Activated CD8-positive, alpha-beta memory T cell treated with anti-CD3 and anti-CD28 coated beads, Interleukin-2, amount 50 U/mL, for 24 hours (primary cell): ENCODE data around the gene GPA33.

Experiments used
- DNase-seq: peaks from one replicate; pipeline ENCODE4 v3.0.0-alpha.2; 2020; ENCODE audit errors: extremely low read depth

Gene GPA33

GRCh38 chr1:167086768-167087167, 3.4 kb downstream of the GPA33 start:
- no peak for DNase-seq

DNA sequence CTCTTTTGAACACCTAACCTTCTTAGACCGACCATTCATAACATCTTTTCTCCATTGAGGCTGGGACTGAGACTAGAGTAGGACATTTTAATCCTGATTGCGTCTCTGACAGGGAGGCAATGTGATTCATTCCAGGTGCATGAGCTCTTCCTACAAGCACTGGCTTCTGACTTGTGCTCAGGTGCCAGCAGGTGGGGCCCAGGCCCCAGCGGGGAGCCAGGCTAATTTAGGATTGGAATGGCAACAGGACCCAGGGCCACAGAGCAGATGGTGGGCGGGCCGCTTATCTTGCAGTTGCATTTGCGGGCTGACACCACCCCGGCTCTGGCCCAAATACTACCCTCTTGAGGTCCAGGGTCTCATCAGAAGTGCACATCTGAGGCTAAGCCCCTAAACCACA, 4.1 kb downstream of the GPA33 start:
- no peak for DNase-seq

DNA sequence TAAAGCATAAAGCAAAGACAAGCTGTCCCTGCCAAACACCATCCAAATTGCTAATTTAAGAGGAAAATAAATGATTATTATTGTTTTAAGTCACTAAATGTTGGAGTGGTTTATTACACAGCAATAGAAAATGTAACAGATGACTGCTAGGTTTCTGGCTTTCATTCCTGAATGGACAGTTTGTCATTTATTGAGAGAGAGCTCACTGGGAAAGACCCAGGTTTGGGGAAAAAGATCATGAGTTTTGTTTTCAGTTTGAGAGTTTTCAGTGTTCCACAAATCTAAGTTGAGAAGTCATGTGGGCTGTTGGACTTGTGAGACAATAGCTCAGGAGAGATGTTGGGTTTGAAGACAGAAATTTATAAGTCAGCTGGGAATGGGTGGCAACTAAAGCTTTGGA, 5.4 kb downstream of the GPA33 start:
- DNase-seq, result no peak

DNA sequence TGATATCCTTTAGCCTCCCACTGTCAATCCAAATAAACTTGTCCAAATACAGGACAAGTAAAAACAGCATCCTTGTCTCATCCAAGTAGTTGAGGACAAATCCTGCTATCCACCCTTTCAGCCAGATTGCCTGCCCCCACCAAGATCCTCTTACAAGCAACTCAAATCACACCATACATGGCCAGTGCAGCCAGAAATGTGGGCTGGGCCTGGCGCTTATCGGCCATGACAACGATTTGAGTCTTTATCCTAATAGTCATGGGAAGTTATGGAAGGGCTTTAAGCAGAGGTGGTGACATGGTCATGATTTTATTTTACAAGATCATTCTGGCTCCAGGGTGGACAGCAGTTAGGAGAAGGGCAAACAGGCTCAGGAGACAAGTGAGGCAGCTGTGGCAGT, 6.3 kb downstream of the GPA33 start:
- no peak for DNase-seq

DNA sequence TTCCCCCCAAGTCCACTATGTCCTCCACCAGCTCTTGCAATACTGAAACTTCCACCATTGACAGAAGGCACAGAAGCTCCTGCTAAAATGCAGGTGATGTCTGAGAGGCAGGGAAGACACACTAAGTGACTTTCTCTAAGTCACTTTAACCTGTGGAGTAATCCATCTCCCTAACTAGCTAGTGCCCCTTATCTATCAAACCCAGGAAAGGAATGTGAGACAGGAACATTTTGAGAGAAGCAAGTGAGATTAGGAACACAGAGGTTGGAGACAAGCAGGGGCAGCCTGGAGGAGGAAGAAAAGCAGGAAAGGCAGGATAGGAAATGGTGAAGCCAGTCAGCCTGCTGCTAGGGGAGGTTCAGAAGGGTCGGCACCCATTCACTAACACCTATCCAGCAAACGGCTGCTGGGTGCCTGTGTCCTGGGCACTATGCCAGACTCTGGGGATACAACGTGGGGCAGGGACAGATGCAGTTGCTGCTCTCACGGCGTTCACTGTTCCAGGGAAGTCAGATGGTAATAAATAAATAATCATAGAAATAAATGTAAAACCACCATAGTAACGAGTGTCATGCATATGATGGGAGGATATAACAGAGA, 7.0 kb downstream of the GPA33 start:
- no peak for DNase-seq

DNA sequence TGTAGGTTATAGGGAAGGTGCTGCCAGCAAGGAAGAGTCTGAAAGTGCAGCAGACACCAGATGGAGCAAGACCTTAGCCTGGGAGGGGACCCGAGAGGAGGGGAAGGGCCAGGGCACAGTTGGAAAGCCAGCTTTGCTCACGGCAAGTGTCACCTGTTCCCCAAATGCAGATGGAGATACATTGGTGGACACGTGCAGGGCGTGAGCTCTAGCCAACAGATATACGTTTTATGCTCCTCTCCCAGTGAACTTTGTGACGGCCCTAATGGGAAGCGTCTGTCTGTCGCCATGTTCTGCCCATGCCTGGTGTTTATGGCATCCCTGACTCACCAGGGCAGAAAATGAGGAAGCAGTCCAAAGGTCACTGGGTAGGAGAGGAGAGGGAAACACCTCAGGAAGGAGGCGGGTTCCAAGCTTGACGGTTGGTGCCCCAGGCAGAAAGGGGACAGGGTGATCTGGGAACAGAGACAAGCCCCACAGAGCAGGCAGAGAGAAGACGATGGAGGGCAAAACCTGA, 7.6 kb downstream of the GPA33 start:
- no peak for DNase-seq

DNA sequence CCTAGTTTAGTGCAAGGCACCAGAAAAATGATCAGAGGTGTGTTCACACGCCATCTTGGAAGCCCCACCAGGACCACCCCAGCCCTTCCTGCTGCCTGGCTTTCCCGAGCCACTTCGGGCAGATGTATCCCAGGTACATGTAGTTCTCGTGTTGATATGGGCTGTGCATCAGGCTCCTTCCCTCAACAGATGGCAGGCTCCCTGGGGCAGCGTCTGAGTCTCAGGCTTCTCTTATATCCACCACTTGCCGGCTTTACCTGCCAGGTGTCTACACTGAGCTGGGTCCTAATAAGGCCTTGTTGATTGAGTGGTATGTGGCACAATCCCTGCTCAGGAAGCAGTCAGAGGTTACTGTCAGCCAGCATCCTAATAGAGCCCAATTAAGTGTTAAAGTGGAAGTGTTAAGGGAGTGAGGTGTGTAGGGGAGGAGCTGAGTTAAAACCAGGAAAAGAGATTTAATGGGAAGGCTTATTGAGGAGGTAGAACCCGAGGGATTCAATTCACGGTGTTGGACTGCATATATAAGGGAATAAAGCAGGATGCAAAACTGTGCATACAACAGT, 8.5 kb downstream of the GPA33 start:
- no peak for DNase-seq

DNA sequence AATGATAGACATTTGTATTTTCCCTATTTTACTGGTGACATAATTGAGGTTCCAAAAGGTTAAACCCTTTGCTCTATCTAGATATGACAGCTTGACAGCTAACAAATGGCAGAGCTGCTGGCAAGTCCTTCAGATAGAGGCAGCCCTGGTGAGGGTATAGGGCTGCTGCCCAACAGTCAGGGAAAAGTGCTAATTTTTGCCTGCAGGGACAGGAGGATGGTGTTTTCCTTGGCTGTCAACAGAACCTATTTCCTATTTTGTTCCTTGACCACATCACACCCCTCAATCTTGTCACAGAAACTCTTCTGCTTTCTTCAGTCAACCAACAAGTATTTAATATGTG, 12.3 kb downstream of the GPA33 start:
- DNase-seq, result no peak

- DNase-seq, result no peak
These were observed 12.9 kb downstream of the GPA33 start for GRCh38 chr1:167077128-167077867.

DNA sequence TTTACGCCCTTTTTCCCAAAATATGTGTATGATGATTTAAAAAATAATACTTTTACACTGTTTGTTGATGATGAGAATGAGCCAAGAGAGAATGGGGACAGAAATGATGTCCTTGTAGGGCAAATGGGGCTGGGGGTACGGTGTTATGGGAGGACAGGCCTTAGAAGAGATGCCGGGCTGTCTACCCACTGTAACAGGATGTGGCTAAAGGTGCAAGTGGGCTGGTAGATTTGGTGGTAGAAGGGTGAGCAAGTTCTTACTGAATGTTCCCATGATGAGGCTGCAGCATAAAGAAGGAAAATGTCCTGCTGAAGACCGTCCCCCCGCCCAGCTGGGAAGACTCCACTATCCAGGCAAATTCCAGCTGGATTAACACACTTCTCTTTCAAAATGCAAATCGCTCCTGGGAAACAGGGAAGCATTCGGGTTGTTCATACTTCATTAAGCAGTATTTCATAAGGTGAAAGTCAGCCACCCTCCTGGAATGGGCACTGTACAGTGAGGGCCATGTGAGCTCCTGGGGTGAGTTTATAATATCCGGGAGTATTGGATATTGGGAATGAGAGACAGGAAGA, 14.0 kb downstream of the GPA33 start:
- DNase-seq, result no peak

DNA sequence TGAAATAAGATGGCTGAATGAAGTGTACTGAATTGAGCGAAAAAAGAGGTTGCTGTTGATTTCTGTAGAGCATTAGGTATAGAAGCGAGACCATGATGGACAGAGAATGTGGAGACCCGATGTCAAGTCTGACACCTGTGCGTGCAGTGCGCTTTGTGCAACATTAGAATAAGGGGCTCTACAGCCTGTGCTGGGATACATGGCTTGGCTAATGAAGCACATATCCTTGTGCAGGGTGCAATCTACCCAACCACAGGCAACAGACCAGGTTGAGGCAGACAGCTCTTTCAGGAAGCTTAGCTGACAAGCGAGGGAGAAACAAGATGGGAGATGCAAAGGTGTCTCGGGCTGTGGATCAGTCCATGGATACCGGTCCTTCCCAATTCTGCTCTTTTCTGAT, 18.9 kb downstream of the GPA33 start:
- no peak for DNase-seq

- no peak for DNase-seq
These were observed 21.4 kb downstream of the GPA33 start for GRCh38 chr1:167068761-167069160.

DNA sequence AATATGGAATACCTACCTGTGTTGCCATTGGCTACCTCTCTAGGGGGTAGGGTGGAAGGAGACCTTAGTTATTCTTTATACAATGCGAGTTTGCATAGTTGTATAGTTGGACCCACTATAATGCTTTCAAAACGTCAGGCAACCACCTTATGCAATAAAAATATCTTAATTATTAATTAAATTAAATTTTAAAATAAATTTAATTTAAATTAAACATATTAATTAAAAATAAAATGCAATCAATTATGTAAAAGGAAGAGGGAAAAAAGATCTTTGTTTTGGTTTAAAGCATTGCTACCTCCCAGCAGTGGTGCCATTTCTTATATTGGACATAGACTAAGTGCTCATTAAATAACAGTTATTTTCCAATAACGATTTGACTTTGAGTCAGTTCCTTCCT, 22.3 kb downstream of the GPA33 start:
- DNase-seq, result no peak

DNA sequence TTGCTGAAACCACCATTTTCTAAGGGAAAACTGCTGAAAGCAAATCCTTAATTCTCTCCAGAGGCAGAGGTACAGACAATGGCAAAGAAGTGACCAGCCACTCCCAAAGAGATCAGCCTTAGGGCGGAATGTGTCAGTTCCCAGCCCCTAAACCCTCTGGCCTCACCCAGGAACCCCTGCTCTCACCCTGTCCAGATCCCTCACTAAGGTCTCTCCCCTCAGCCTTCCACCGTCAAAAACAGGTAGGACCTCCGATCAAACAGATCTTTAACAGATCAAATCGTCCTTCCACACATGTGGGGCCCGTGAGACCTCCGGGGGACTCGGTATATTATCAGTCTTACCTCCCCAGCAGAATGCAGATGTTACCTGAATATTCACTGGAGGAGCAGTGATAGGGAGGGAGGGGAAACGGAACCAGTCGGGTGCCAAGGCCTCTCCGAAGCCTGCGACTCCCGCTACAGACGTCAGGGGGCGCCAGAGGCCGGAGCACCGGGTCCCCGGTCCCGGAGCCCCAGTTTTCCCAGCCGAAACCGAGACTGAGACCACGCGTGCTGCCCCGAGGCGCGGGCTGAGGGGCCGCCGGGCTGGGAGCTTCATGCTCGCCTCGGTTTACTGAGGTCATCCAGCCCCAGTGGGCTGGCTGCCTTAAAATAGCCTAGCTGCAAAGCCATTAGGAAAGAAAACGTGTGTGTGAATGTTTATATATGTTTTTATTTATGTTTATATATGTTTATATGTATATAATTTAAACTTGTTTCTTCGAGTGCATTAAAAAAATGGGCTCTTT, 23.6 kb downstream of the GPA33 start:
- DNase-seq, result peak; percentile 56

DNA sequence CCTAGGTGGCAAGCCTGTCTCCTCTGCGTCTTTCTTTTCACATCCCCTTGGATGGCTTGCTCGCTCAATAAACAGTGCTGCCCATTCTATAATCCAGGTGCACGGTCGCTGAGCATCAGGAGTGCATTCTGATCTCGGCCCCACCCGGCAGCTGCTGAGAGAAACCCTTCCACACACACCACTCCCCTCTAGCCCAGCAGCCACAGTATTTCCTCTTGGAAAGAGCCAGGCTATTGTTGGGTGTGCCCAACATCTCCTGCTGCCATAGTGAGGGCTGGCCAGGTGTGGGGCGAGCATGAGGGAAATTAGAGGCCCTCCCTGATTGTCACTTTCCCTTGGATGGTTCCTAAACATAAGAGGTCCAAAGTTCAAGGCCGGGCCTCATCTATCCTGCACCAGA, 24.7 kb downstream of the GPA33 start:
- no peak for DNase-seq

GRCh38 chr1:167064621-167065020, 25.6 kb downstream of the GPA33 start:
- no peak for DNase-seq

DNA sequence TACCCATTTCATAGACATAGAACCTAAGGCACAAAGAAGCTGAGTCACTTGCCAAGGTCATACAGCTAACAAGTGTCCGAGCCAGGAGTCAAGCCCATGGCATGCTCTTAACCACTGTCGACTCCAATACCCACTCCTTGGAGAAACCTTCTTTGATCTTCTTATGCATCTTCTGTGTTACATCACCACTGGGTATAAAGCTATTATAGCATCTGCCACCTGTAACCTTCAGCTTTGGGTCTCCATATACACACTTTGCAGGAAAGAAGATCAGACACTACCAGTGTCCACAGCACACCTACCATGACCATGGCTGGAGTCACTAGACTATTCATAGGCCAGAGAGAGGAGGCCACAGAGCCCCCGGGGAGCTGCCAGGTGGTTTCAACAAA, 29.1 kb downstream of the GPA33 start:
- DNase-seq, result no peak

GRCh38 chr1:167060141-167061072, 29.8 kb downstream of the GPA33 start:
- DNase-seq, result no peak

GRCh38 chr1:167059809-167060107, 30.4 kb downstream of the GPA33 start:
- DNase-seq, result no peak

- DNase-seq, result peak; percentile 29
These were observed 30.9 kb downstream of the GPA33 start for GRCh38 chr1:167059045-167059808.
